ENCODE results near the gene CES2.

- TF ChIP-seq CTCF (IDR thresholded peaks at IDR 0.05) (no peak), POLR2A (IDR thresholded peaks at IDR 0.05) (no peak), POLR2AphosphoS5 (IDR thresholded peaks at IDR 0.05) (no peak)
Observed at GRCh38 chr16:66923866-66924265, 11.4 kb upstream of the CES2 start.
